Ectodermal cell (in vitro differentiated cells): Measurements from ENCODE around the gene SEC14L1.

Experiments used
- H3K27ac ChIP-seq: 2 replicates; pipeline ENCODE4 v1.7.0; 2013; ENCODE audit warnings: mild to moderate bottlenecking, low read depth, low read length; ENCODE audit not compliant: insufficient read depth, poor library complexity, severe bottlenecking
- H3K27me3 ChIP-seq: 2 replicates; pipeline ENCODE4 v1.7.0; 2013; ENCODE audit warnings: mild to moderate bottlenecking, low read length; ENCODE audit not compliant: insufficient read depth, control insufficient read depth, poor library complexity, severe bottlenecking
- H3K36me3 ChIP-seq: one replicate; pipeline ENCODE4 v1.7.0; 2013; ENCODE audit warnings: low read length; ENCODE audit not compliant: control insufficient read depth, insufficient read depth
- H3K4me1 ChIP-seq: one replicate; pipeline ENCODE4 v1.7.0; 2013; ENCODE audit warnings: low read length; ENCODE audit not compliant: control insufficient read depth, insufficient read depth
- H3K4me3 ChIP-seq: 2 replicates; pipeline ENCODE4 v1.7.0; 2013; ENCODE audit warnings: low read depth, low read length, control low read depth; ENCODE audit not compliant: insufficient read depth
- H3K9me3 ChIP-seq: 2 replicates; pipeline ENCODE4 v1.7.0; 2013; ENCODE audit warnings: mild to moderate bottlenecking, low read length, moderate library complexity; ENCODE audit not compliant: control insufficient read depth
- WGBS, 2 experiments: methylation state at CpG; one replicate each; pipeline ENCODE4 v1.1.7; 2013; ENCODE audit warnings: missing lambda C conversion rate in 2 of 2; 5-methylcytosine and 5-hydroxymethylcytosine counted together

The SEC14L1 gene

DNA sequence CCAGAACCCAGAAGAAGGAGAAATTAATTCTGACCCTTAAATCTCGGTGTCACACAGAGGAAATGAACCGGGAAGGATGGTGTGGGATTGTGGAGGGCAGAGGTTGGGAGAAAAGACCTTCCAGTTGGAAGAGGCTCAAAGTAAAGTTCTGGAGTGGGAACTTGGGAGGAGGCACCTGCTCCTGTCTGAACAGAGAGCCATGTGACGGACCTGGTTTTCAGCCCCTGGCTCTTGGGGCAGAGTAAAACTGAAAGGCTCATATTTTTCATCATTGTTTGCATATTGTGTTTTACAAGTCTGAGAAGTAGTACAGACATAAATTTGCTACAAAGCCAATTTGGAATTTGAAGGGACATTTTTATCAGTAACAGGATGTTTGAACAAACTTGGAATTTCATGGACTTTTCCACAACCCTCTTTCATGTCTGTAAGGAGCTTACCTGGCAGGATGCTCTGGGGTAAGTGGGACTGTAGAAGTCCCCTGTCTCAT, 24.4 kb upstream of the SEC14L1 start:
- Histone ChIP-seq H3K9me3 (no peaks in the 10 kb centered on the region), H3K27me3 (no peaks in the 10 kb centered on the region), H3K4me3 (no peak overlapping the region), H3K36me3 (no peaks in the 10 kb centered on the region), H3K4me1 (no peaks in the 10 kb centered on the region), H3K27ac (no peak overlapping the region)
- 95 to 96% methylated on average over 3 of the region's 3 CpGs for WGBS, 2 experiments

DNA sequence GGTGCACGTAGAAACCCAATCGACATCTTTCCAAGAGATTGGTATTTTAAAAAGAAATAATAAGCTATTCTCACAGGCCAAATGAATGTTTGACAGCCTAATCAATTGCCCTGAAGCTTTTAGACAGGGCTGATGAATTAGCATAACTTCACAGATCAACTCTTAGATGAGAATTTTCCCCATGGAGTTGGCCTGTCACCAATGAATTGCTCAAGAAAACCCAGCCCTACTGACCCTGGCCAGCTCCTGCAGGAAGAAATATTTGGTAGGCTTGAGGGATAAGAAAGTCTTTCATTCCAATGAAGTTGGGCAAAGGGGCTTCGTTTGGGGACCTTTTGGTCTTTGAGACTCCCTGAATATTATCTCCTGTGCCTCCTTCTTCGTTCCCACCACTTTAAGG, 23.4 kb upstream of the SEC14L1 start:
- Histone ChIP-seq H3K36me3 (no peaks in the 10 kb centered on the region), H3K27ac (no peak overlapping the region), H3K9me3 (no peaks in the 10 kb centered on the region), H3K27me3 (no peaks in the 10 kb centered on the region), H3K4me1 (no peaks in the 10 kb centered on the region), H3K4me3 (no peak overlapping the region)
- 91 to 96% methylated on average over 4 of the region's 4 CpGs for WGBS, 2 experiments

DNA sequence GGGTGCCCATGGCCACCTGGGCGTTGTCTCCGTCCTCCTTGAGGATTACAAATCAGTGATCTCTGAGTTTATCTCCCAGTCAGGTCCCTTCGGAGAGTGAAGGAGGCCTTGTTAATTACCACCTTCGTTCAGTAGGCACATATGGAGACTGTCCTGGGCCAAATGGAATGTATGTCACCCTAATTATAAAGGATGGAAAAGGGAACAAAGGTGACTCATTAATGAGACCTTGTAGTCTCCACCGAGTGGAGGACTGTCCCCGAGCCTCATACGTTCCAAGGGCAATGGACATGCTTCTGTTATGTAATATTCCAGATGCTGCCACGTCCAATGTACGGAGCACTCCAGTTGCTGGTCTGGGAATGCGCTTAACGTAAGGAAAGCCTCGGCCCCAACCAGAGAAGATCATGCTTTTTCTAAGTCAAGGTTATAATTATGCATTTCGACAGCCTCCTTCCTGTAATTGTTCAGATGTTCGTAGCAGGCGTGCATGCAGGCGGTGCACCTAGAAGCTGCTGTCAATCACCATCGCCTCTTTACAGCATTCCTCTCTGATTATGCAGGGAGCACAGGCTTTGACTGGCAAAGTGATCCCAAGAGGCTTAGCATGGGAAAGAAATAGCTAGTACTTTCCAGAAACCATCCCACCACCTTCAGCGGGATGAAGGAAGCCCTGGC, 22.4 kb upstream of the SEC14L1 start:
- H3K27ac ChIP-seq = no peak overlapping the region
- WGBS, 2 experiments = 91 to 92% methylated on average over 18 of the region's 18 CpGs

DNA sequence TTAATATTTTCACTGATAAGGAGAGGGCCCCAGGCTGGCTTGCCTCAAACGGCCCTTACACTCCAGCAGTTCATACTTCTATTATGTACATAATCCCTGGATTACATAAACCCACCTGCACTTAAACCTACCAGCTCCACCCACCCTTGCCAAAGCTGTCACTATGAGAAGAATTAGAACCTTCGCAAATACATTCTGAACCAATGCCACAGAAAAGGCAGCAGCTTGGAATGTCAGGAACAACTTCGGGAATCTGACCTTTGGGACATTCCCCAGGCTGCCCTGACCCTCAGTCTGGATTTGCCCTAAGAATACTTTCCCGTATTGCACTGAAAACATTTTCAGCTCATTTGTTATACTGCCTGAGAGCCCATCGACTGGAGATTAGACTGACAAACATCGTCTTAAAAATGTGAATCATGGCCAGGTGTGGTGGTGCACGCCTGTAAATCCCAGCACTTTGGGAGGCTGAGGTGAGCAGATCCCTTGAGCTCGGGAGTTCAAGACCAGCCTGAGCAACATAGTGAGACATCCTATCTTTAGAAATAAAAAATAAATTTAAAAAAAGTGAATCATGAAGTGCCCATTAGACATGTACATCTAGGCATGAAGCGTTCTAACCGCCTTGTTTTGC, 21.0 kb upstream of the SEC14L1 start:
- Histone ChIP-seq H3K4me1 (no peaks in the 10 kb centered on the region), H3K9me3 (no peaks in the 10 kb centered on the region), H3K27ac (no peak overlapping the region), H3K4me3 (no peak overlapping the region), H3K36me3 (no peaks in the 10 kb centered on the region), H3K27me3 (no peaks in the 10 kb centered on the region)
- 88 to 90% methylated on average over 10 of the region's 10 CpGs for whole genome bisulfite sequencing, 2 experiments

More for the DNA sequence above, 22.4 kb upstream of the SEC14L1 start:
- no peak overlapping the region for H3K4me3 ChIP-seq
- no peaks in the 10 kb centered on the region for H3K27me3 ChIP-seq
- no peaks in the 10 kb centered on the region for H3K9me3 ChIP-seq
- no peaks in the 10 kb centered on the region for H3K4me1 ChIP-seq
- no peaks in the 10 kb centered on the region for H3K36me3 ChIP-seq

DNA sequence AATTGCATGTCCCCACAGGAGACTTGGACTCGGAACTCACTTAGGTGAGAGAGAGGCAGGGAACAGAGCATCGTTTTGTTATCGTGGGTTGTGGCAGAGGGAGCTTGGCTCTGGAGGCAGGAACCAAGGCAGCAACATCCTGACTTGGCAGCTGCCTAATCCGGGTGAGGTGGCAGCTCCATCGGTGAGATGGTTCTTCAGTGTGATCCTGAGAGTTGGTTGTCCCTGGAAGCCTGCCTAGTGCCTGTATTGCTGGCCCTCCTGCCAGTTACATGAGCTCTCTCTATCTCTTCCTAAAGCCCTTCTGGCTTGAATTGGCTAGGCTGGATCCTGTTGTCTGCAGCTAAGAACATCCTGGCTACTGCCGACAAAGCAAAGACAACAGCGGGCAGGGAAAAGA, 19.9 kb upstream of the SEC14L1 start:
- whole genome bisulfite sequencing, 2 experiments = 91 to 94% methylated on average over 7 of the region's 7 CpGs
- no peak overlapping the region for H3K4me3 ChIP-seq
- no peak overlapping the region for H3K27ac ChIP-seq
- no peaks in the 10 kb centered on the region for H3K9me3 ChIP-seq
- no peaks in the 10 kb centered on the region for H3K4me1 ChIP-seq
- no peaks in the 10 kb centered on the region for H3K36me3 ChIP-seq
- no peaks in the 10 kb centered on the region for H3K27me3 ChIP-seq

DNA sequence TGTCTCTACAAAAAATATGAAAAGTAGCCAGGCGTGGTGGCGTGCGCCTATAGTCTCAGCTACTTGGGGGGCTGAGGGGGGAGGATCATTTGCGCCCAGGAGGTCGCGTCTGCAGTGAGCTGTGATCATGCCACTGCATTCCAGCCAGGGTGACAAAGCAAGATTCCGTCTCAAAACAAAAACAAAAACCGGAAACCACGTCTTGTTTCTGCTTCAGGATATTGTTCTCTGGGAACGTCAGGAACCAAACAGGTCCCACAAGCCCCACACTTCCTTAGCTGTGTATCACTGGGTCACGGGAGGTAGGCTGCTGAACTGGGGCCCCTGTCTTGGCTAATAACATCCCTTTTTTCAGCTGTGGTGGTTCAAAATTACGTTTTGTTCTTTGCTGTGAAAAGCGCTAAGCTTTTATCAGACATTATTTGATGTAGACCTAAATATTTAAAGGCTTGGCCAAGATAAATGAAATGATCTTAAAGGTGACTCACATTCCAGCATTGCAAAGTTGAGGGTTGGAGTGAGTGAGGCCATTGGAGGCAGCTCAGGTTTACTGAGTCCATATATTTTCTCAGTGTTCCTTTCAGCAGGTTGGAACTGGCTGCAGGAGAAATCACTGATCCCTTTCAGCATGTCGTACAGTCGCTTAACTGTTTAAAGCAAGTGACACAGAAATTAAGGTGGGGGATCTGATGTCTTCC, 16.4 kb upstream of the SEC14L1 start:
- no peak overlapping the region for H3K4me3 ChIP-seq
- H3K27ac ChIP-seq = no peak overlapping the region
- H3K4me1 ChIP-seq = peaks cover 6% of the 10 kb centered on the region
- no peaks in the 10 kb centered on the region for H3K36me3 ChIP-seq
- H3K27me3 ChIP-seq = no peaks in the 10 kb centered on the region
- no peaks in the 10 kb centered on the region for H3K9me3 ChIP-seq
- WGBS, 2 experiments = 91 to 95% methylated on average over 15 of the region's 15 CpGs

DNA sequence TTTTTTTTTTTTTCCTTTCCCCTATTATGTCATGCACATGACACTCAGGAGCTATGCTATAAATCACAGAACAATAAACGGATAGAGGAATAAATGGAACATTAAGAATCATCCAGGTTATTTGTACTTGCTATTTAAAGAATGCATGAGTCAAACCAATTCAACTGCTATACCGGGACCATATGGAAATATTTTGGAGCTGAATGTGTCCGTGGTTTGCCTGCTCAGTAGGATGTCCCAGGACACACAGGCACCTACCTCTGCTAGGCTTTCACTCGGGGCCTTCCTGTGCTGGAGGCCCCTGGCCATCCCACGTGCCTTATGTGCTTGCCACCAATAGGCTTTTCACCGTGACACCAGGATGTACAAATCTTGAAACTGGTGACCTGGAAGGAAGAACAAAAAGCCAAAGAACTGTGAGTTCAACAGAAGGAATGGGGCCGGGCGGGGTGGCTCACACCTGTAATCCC, 15.3 kb upstream of the SEC14L1 start:
- H3K36me3 ChIP-seq = no peaks in the 10 kb centered on the region
- H3K4me1 ChIP-seq = peaks cover 14% of the 10 kb centered on the region
- H3K27ac ChIP-seq = no peak overlapping the region

DNA sequence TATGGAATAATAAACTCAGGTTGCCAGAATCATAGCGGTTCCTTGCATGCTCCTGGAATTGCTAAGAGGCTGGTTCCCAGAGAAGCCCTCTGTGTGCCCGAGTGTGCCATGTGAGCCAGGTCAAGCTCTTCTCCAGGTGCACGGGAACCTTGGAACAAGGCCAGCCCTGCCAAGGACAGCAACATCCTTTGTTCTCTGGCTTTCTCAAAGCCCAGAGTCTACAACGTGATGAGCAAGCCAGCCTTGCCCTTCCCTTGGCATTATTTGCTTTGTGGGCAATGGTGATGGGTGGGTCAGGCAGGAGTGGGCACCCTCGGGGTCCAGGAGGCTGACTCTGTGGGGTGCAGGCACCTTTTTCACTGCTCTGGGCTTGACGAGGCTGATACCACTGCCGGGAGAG, 14.2 kb upstream of the SEC14L1 start:
- Histone ChIP-seq H3K36me3 (no peaks in the 10 kb centered on the region), H3K9me3 (no peaks in the 10 kb centered on the region), H3K27me3 (no peaks in the 10 kb centered on the region), H3K4me1 (peaks cover 14% of the 10 kb centered on the region), H3K4me3 (no peak overlapping the region), H3K27ac (no peak overlapping the region)
- WGBS, 2 experiments = 88 to 96% methylated on average over 7 of the region's 7 CpGs

More for the DNA sequence above, 15.3 kb upstream of the SEC14L1 start:
- no peaks in the 10 kb centered on the region for H3K9me3 ChIP-seq
- no peaks in the 10 kb centered on the region for H3K27me3 ChIP-seq
- 90 to 91% methylated on average over 8 of the region's 8 CpGs for WGBS, 2 experiments
- H3K4me3 ChIP-seq = no peak overlapping the region

DNA sequence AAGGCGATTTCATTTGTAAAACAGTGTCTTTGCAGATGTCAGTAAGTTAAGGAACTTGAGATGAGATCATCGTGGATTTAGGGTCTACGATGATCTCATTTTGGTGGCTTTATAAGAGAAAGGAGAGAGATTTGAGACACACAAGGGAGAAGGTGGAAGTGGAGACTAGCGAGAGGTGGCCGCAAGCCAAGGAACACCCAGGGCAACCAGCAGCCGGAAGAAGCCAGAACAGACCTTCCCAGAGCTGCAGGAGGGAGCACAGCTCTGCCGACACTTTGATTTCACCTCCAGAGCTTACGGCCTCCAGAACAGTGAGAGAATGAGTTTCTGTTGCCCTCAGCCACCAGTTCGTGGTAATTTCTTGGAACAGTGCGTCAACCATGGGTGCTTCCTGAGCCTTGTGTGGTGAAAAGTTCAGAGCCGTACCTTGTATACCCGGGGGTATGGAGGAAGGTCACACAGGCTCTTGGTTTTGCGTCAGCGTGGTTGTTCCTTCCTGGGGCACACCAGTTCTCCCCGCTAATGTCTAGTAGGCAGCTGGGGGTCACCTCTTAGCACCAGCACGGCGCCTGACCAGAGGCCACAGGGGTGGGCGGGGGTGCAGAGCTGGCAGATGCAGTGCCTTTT, 12.9 kb upstream of the SEC14L1 start:
- 93 to 94% methylated on average over 18 of the region's 18 CpGs for WGBS, 2 experiments
- Histone ChIP-seq H3K9me3 (no peaks in the 10 kb centered on the region), H3K27me3 (no peaks in the 10 kb centered on the region), H3K27ac (no peak overlapping the region), H3K36me3 (no peaks in the 10 kb centered on the region), H3K4me3 (no peak overlapping the region), H3K4me1 (peaks cover 14% of the 10 kb centered on the region)
